CD4-positive, alpha-beta T cell treated with Interleukin-4 for 1 hour (primary cell): Measurements from ENCODE around the gene OVCA2.

Source experiments
- DNase-seq, 2 donors: peaks; one replicate each; pipeline ENCODE4 v3.0.0-alpha.2; 2020 to 2022

Gene OVCA2

GRCh38 chr17:2067048-2067561 lies 25.3 kb downstream of the OVCA2 start:
- no peak for DNase-seq

GRCh38 chr17:2067608-2068024 lies 25.8 kb downstream of the OVCA2 start:
- DNase-seq, result no peak

GRCh38 chr17:2068031-2068518 lies 26.3 kb downstream of the OVCA2 start:
- DNase-seq, result no peak

- no peak for DNase-seq
Observed at GRCh38 chr17:2068519-2069051, 26.8 kb downstream of the OVCA2 start.

- DNase-seq, result no peak
Observed at GRCh38 chr17:2070241-2071023, 28.6 kb downstream of the OVCA2 start.

- no peak for DNase-seq
Observed at GRCh38 chr17:2071024-2071385, 29.2 kb downstream of the OVCA2 start.

- peak in 1 of 2 donors; percentile 42 for DNase-seq
Observed at GRCh38 chr17:2071455-2072281, 29.8 kb downstream of the OVCA2 start.

GRCh38 chr17:2074919-2075318 lies 33.1 kb downstream of the OVCA2 start:
- DNase-seq, result no peak

GRCh38 chr17:2075336-2076086 lies 33.7 kb downstream of the OVCA2 start:
- no peak for DNase-seq

- DNase-seq, result no peak
Observed at GRCh38 chr17:2076087-2076984, 34.5 kb downstream of the OVCA2 start.

- no peak for DNase-seq
Observed at GRCh38 chr17:2077040-2077439, 35.2 kb downstream of the OVCA2 start.

GRCh38 chr17:2081564-2081963 lies 39.7 kb downstream of the OVCA2 start:
- DNase-seq, result no peak

GRCh38 chr17:2082003-2082781 lies 40.4 kb downstream of the OVCA2 start:
- no peak for DNase-seq

- peak; percentile 29 to 63 for DNase-seq
Observed at GRCh38 chr17:2083613-2084035, 41.8 kb downstream of the OVCA2 start.

GRCh38 chr17:2084036-2084765 lies 42.4 kb downstream of the OVCA2 start:
- DNase-seq, result no peak

- DNase-seq, result no peak
Observed at GRCh38 chr17:2084766-2085647, 43.2 kb downstream of the OVCA2 start.

GRCh38 chr17:2085648-2085949 lies 43.8 kb downstream of the OVCA2 start:
- DNase-seq, result no peak

GRCh38 chr17:2086306-2086705 lies 44.5 kb downstream of the OVCA2 start:
- no peak for DNase-seq

- DNase-seq, result peak; percentile 54 to 73
Observed at GRCh38 chr17:2087597-2088211, 45.9 kb downstream of the OVCA2 start.
